Inferior parietal cortex (tissue), 1 donor: ENCODE data around the gene MCC.

Experiments
- DNase-seq: peaks from one replicate; pipeline ENCODE4 v3.0.0-alpha.2; 2016; ENCODE audit errors: extremely low spot score

MCC gene

DNA sequence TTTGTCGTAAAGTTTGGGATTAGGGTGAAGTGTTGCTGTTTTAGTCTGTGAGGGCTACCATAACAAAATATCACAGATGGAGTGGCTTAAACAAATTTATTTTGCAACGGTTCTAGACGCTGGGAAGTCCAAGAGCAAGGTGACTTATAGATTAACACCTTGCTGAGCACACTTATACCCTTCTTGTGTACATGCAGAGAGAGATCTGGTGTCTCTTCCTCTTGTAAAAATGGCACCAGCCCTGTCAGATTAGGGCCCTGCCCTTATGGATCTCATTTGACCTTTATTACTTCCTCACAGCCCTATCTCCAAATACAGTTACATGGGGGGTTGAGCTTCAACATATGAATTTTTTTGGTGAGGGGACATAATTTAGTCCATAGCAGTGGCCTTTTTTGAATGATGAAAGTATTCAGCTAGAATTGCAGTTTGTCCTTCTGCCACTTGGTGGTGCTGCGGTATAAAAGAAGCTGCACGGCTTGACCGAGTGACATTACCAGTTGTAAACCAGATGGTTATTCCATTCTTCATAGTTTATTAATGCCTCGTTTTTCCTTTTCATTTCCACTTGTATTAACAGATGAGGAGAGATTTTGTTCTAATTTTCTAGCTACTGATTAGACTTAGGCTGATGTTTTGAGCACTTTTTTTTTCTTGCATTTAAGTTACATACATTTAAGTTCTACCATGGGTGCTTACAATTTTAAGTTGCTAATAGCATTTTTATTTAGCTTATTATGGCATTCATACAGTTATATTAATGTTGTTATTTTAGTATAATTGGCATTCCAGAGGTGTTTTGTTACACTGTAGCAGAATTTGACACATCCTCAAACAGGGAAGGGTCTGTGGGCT is 492.3 kb downstream of the MCC start:
- peak; percentile 94 for DNase-seq

DNA sequence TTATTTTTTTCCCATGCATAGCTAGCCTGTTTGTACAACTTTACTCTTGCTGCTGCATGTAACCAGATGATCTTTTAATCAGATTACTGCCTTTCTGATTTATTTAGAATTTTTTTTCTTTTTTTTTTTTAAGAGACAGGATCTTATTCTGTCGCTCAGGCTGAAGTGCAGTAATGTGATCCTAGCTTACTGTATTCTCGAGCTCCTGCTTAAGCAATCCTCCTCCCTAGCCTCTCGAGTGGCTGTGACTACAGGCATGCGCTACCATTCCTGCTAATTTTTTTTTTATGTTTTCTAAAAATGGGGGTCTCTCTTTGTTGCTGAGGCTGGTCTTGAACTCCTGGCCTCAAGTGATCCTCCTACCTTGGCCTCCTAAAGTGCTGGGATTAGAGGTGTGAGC is 502.0 kb downstream of the MCC start:
- DNase-seq, result no peak

DNA sequence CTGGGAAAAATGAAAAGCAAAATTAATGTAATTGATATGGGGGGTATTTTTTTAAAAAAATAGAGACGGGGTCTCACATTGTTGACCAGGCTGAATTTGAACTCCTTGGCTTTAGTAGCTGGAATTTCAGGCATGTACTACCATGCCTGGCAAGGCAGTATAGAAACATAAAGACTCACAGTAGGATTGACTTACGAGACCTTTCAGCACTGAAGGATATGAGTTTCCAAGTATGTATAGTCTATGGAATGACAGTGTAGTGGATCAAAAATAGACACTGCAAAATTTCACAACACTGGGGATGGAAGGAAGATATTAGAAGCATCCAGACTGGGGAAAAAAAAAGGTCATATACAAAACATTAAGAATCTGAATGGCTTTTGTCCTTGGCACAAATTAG is 504.9 kb downstream of the MCC start:
- DNase-seq, result no peak

DNA sequence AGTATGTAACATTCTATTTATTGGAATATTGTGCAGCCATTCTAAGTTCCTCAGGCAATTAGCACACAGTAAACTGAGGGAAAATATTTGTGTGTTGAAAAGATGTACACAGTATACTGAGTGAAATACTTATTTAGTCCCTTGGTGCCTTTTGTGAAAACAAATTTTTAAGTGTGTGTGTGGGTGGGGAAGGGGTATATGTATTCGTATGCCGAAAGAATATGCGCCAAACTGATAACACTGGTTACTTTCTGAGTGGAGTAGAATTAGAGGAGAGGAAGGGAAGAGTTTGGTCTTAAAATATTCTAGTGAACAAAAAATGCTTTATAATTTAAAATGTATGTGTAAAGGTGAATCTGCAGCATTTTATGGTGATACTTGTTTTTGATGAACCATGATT is 508.5 kb downstream of the MCC start:
- DNase-seq, result no peak

DNA sequence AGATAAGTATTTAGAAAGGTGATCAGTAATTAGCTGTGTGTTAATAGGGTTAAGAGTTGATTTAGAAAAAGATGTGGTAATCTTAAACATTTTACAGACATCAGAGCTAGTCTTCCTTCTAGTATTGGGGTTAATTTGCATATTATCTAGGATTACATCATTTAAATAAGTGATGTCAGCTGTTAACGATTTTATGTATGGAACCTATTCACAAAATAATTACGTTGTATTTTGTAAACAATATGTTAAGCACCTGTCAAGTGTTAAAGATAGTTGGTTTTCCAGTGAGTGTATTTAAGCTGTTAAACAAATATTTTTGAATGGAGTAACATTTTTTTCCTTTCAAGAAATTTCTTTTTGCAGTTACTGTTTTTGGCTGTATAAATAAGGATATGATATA is 509.4 kb downstream of the MCC start:
- DNase-seq, result no peak

DNA sequence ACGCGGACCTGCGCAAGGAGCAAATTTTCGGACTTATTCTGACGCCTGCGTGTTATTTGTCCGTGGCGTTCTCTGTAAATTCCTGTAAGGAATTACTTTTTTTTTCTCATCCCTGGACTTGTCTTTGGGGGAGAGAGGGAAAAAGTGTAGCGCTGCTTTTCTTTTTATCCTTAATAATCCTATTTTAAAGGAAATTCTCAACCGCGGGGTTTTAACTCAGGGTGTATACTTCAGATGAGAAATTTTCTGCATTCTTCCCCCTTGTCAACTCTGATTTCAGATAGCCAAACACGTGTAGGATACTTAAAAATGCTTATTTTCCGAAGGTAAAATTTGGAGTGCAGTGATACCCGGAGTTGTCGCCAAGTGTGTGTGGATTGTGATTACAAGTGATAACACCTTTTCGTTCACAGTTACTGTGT is 510.8 kb downstream of the MCC start:
- DNase-seq, result peak; percentile 22

DNA sequence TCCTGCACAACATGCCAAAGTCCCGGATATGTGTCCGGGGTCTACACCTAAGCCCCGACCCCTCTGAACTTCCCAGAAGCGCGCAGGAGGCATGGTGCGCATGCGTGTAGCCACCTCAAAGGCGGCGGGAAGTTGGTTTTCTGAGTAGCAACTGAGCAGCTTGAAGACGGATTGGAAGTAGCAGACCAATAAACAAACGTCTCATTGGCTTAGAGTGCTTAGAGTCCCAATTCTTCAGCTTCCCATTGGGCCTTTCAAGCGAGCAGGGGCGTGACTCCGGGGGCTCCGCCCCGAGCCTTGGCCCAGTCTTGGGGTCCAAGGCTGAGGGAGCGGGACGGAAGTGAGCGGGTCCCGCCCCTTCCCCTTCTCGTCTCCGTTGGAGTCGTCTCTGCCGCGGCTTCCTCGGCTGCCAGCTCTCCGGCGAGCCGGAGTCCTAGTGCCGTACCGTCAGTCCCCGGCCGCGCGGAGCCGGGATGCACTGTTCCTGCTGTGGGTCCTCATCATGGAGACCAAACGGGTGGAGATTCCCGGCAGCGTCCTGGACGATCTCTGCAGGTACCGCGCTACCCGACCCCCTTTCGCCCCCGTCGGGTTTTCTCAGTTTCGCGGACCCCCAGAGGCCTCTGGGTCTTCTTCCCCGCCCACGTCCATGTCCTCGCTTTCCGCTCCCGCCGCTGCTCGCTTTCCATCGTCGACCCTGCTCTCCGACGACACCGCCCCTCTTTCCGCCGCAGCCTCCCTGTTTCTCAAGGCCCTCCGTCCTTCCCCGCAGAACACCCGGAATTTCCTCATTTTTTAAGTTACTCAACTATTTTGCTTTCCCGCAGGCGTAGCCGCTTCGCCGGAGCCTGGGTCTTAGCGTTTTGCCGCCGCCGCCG is 511.6 kb downstream of the MCC start, which contains the start of gene DCP2:
TSS of gene DCP2 (plus strand) at position 367 of the 878 bp plus-strand sequence. CDS start at position 503, 136 bp downstream.
- peak; percentile 99 for DNase-seq

DNA sequence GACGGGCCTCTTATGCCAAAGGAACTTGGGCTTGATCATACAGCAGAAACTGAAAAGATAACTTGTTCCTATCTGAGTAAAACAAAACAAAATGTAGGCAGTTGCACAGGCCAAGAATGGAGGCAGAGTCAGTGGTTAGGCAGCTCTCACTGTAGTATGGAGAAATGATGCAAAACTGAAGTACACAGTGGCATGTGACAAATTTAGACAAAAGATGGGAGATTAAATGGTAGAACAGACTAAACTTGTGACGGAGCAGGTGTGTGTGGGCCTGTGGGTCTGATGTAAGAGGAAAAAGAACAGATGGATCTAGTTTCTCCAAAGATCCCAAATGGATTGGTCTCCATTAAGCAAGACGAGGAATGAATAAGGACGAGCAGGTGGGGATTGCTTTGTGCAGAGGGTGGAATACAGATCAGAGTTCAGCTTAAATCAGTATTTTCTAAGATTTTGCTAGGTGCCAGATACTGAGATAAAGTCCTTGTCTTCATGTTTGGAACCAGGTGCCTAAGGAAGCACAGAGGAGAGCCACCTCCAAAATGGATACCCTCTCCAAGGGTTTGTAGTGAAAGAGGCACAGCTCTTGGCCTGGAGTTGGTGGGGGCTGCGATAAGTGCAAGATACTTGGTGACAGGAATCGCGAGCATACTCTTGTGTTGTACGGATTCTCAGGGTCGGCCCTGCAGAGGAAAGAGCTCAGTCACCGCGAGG is 512.4 kb downstream of the MCC start:
- DNase-seq, result no peak

DNA sequence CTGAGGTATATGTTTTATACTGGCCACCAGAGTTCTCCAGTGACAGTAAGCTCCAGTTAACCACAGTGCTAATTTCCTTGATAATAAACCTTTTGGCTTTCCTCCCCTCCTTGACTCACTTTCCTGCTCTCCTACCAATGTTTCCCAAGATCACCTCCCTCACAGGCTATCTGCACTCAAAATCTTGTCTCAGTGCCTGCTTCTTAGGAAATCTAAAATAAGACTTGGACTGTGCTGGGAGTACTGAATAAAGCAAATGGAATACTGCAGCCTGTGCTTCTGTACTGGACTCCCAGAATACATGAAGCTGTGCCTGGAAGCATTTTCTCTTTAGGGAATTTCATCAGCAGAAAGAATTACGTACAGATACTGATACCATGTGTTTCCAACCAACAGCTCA is 513.4 kb downstream of the MCC start:
- DNase-seq, result no peak

DNA sequence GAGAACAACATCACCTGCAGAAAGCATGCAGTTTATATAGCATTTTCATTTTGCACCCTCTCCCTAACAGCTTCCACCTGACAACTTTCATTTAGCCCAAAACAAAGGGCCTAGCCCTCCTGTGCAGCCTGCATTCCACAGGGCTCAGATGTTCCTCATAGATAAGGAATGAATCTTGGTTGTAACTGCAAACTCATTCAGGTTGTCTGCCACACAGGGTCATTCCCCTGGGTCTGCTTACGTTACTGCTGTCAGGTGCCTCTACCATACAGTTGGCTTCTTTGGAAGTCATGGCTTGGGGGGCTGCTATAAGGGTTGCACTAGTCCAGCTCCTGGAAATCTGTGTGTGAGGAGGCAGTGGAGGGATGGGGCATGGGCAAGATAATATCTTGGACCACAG is 514.3 kb downstream of the MCC start:
- no peak for DNase-seq

DNA sequence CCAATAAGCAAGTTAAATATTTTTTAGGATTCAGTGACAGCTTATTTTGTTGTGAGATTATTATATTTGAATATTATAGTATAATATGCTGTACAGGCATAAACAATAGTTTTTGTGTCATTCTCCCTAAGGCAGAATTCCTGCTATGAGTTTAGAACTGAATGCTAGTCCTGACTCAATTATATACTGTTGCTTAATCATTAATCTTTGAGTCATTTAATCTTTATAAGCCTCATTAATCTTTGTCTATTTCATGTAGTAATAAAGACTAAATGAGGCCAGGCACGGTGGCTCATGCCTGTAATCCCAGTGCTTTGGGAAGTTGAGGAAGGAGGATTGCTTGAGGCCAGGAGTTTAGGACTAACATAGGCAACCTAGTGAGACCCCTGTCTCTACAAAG is 515.2 kb downstream of the MCC start:
- DNase-seq, result no peak
